Neural crest cell (in vitro differentiated cells): ENCODE results near the gene NHEJ1. TPM values are rescaled to one million over a fixed set of nuclear protein-coding genes. Genes with fewer than 3 reads are reported as not detected.

Source experiments
- DNase-seq: peaks from one replicate; pipeline ENCODE4 v3.0.0; 2021; ENCODE audit warnings: low read depth, mixed read lengths, low spot score
- H3K27ac Mint-ChIP-seq: one replicate; pipeline ENCODE4 v1.8.0; 2021; ENCODE audit warnings: mild to moderate bottlenecking, mixed read lengths; ENCODE audit not compliant: unreplicated experiment
- H3K27me3 Mint-ChIP-seq: 2 replicates; pipeline ENCODE4 v1.8.0; 2021; ENCODE audit warnings: low read depth, mild to moderate bottlenecking, mixed read lengths
- H3K36me3 Mint-ChIP-seq: 2 replicates; pipeline ENCODE4 v1.8.0; 2021; ENCODE audit warnings: low read depth, mild to moderate bottlenecking, mixed read lengths
- H3K4me1 Mint-ChIP-seq: 2 replicates; pipeline ENCODE4 v1.8.0; 2021; ENCODE audit warnings: mixed read lengths
- H3K4me3 Mint-ChIP-seq: one replicate; pipeline ENCODE4 v1.8.0; 2021; ENCODE audit warnings: mild to moderate bottlenecking, mixed read lengths
- H3K9me3 Mint-ChIP-seq: 2 replicates; pipeline ENCODE4 v1.8.0; 2021; ENCODE audit warnings: mixed read lengths
- CTCF ChIP-seq: fragments of 200-600 bp; sonication (generic); conservative IDR thresholded peaks from 2 replicates; pipeline ENCODE4 v1.5.0; 2021; ENCODE audit warnings: antibody characterized with exemption, mild to moderate bottlenecking
- total RNA-seq: library from RNA; stranded (reverse); gene quantifications from 2 replicates; pipeline ENCODE4 v1.2.1, GENCODE V29; 2021

NHEJ1 gene
- total RNA-seq, 1 donor from 2014 or later = 26.8 TPM

- Mint-ChIP-seq H3K4me1 (peaks cover 17% of the 10 kb centered on the region), H3K27ac (no peak overlapping the region), H3K4me3 (peak overlapping the region; percentile 28), H3K27me3 (no peaks in the 10 kb centered on the region), H3K9me3 (no peaks in the 10 kb centered on the region), H3K36me3 (no peaks in the 10 kb centered on the region)
- no peak for TF ChIP-seq CTCF
- DNase-seq = no peak
Observed at GRCh38 chr2:219158586-219158985, 2.0 kb downstream of the NHEJ1 start.

- no peak for DNase-seq
- Mint-ChIP-seq H3K27me3 (no peaks in the 10 kb centered on the region), H3K4me3 (no peak overlapping the region), H3K36me3 (no peaks in the 10 kb centered on the region), H3K27ac (no peak overlapping the region), H3K4me1 (peaks cover 17% of the 10 kb centered on the region), H3K9me3 (no peaks in the 10 kb centered on the region)
- TF ChIP-seq CTCF = no peak
Observed at GRCh38 chr2:219158025-219158424, 2.6 kb downstream of the NHEJ1 start.

- Mint-ChIP-seq H3K36me3 (no peaks in the 10 kb centered on the region), H3K27me3 (no peaks in the 10 kb centered on the region), H3K4me1 (peaks cover 17% of the 10 kb centered on the region), H3K9me3 (no peaks in the 10 kb centered on the region), H3K4me3 (no peak overlapping the region), H3K27ac (no peak overlapping the region)
- DNase-seq = no peak
- TF ChIP-seq CTCF = no peak
Observed at GRCh38 chr2:219157396-219157795, 3.2 kb downstream of the NHEJ1 start.

GRCh38 chr2:219155054-219155644 is 5.5 kb downstream of the NHEJ1 start:
- no peak overlapping the region for H3K27ac Mint-ChIP-seq
- DNase-seq = peak; percentile 30
- no peaks in the 10 kb centered on the region for H3K27me3 Mint-ChIP-seq
- H3K36me3 Mint-ChIP-seq = no peaks in the 10 kb centered on the region
- H3K4me3 Mint-ChIP-seq = no peak overlapping the region
- peaks cover 8% of the 10 kb centered on the region for H3K4me1 Mint-ChIP-seq
- TF ChIP-seq CTCF = peak; percentile 82
- H3K9me3 Mint-ChIP-seq = no peaks in the 10 kb centered on the region

- no peaks in the 10 kb centered on the region for H3K27me3 Mint-ChIP-seq
- TF ChIP-seq CTCF = no peak
- no peaks in the 10 kb centered on the region for H3K4me1 Mint-ChIP-seq
- DNase-seq = no peak
- no peak overlapping the region for H3K4me3 Mint-ChIP-seq
- H3K36me3 Mint-ChIP-seq = peaks cover 2% of the 10 kb centered on the region
- no peaks in the 10 kb centered on the region for H3K9me3 Mint-ChIP-seq
- no peak overlapping the region for H3K27ac Mint-ChIP-seq
Observed at GRCh38 chr2:219149667-219150066, 10.9 kb downstream of the NHEJ1 start.

- no peak for DNase-seq
- Mint-ChIP-seq H3K4me3 (no peak overlapping the region), H3K27me3 (no peaks in the 10 kb centered on the region), H3K27ac (no peak overlapping the region), H3K36me3 (peaks cover 5% of the 10 kb centered on the region), H3K4me1 (no peaks in the 10 kb centered on the region), H3K9me3 (no peaks in the 10 kb centered on the region)
- no peak for TF ChIP-seq CTCF
Observed at GRCh38 chr2:219142329-219142728, 18.3 kb downstream of the NHEJ1 start.
